GM19099 (cell line): Measurements from ENCODE around the gene HLA-DMA.

Source experiments
- POLR2A ChIP-seq: IDR thresholded peaks from 3 replicates; pipeline ENCODE4 v1.6.1; 2011; ENCODE audit warnings: low read depth; ENCODE audit not compliant: insufficient read length; ENCODE audit errors: extremely low read depth

Gene HLA-DMA

GRCh38 chr6:32922083-32922482 is 30.8 kb downstream of the HLA-DMA start:
- no peak for TF ChIP-seq POLR2A

- TF ChIP-seq POLR2A: no peak
Measured at GRCh38 chr6:32920715-32921114, 32.2 kb downstream of the HLA-DMA start.

GRCh38 chr6:32912951-32913350 is 39.9 kb downstream of the HLA-DMA start:
- no peak for TF ChIP-seq POLR2A

GRCh38 chr6:32908897-32909296 is 44.0 kb downstream of the HLA-DMA start:
- TF ChIP-seq POLR2A: no peak

GRCh38 chr6:32906539-32906938 is 46.4 kb downstream of the HLA-DMA start:
- no peak for TF ChIP-seq POLR2A

- TF ChIP-seq POLR2A: no peak
Measured at GRCh38 chr6:32905078-32905477, 47.8 kb downstream of the HLA-DMA start.

GRCh38 chr6:32903952-32904351 is 48.9 kb downstream of the HLA-DMA start:
- no peak for TF ChIP-seq POLR2A
